A549 (cell line): ENCODE results near the gene AADACL4. TPM values are rescaled to one million over a fixed set of nuclear protein-coding genes. Genes with fewer than 3 reads are reported as not detected.
"Not testable (repeated sequence)": the region's sequence is repeated elsewhere in the genome, so short reads cannot be mapped to it uniquely, and the experiment has no call there.

Source experiments
- ATAC-seq, 2 experiments: fragments of 200-7000 bp in 1 of 2; fragments of >200 bp in 1 of 2; cut with Nextera tagmentation in 1 of 2; cut with Tn5 transposase in 1 of 2; 3 replicates each; pipeline versions ENCODE4 v1.8.0 to v1.9.1; 2018 to 2020; ENCODE audit warnings: mild to moderate bottlenecking in 1 of 2, moderate library complexity in 1 of 2
- CTCF ChIA-PET: fragments of 300-600 bp; sonication (Branson Sonifier 250); formaldehyde crosslinking; extraction: SDS; loops from one replicate; lab custom pipeline; 2021; ENCODE audit warnings: antibody characterized with exemption, inconsistent platforms; lab: Yijun Ruan, JAX
- POLR2A ChIA-PET: fragments of 350-600 bp; formaldehyde crosslinking; extraction: SDS; loops from one replicate; lab custom pipeline; 2021; ENCODE audit warnings: antibody characterized with exemption, inconsistent platforms; lab: Yijun Ruan, JAX
- DNase-seq, 2 experiments: peaks; one replicate each; pipeline versions ENCODE4 v3.0.0 to v3.0.0-alpha.2; 2011 to 2016; ENCODE audit warnings: low read depth in 1 of 2, low spot score in 1 of 2
- FAIRE-seq: peaks from 2 replicates; lab custom pipeline; 2011; peaks lifted over from hg19 to GRCh38; lab: Jason Lieb, UNC
- H3K27ac ChIP-seq, 2 experiments: fragments of >200 bp; sonication (Bioruptor Twin); formaldehyde crosslinking; 3 replicates each; pipeline ENCODE4 v1.5.1; 2016 to 2017
- H3K4me1 ChIP-seq: fragments of >200 bp; sonication (Bioruptor Twin); formaldehyde crosslinking; 3 replicates; pipeline ENCODE4 v1.6.1; 2016
- H3K4me2 ChIP-seq: fragments of >200 bp; sonication (Bioruptor Twin); formaldehyde crosslinking; 3 replicates; pipeline ENCODE4 v1.6.1; 2016
- H3K4me3 ChIP-seq: fragments of >200 bp; sonication (Bioruptor Twin); formaldehyde crosslinking; 3 replicates; pipeline ENCODE4 v1.5.1; 2016
- H3K9me3 ChIP-seq: fragments of >200 bp; sonication (Bioruptor Twin); formaldehyde crosslinking; 3 replicates; pipeline ENCODE4 v1.6.1; 2016
- BCL3 ChIP-seq: fragments of >200 bp; sonication (Bioruptor Twin); formaldehyde crosslinking; IDR thresholded peaks from 3 replicates; pipeline ENCODE4 v1.6.1; 2016
- BHLHE40 ChIP-seq: IDR thresholded peaks from 2 replicates; pipeline ENCODE4 v1.6.1; 2012; ENCODE audit warnings: low read depth, low read length, inconsistent platforms
- CHD2 ChIP-seq: fragments of 150-350 bp; IDR thresholded peaks from 2 replicates; pipeline ENCODE4 v1.6.1; 2014; ENCODE audit warnings: low read length; ENCODE audit not compliant: partially characterized antibody
- CTCF ChIP-seq: fragments of >200 bp; sonication (Bioruptor Twin); formaldehyde crosslinking; IDR thresholded peaks from 3 replicates; pipeline ENCODE4 v1.5.1; 2016
- EHF ChIP-seq: fragments of 250-450 bp; sonication (Bioruptor Pico); IDR thresholded peaks from 2 replicates; pipeline ENCODE4 v1.5.0; 2020; ENCODE audit warnings: mild to moderate bottlenecking
- FOSB ChIP-seq: fragments of 250-450 bp; sonication (Bioruptor Pico); IDR thresholded peaks from 2 replicates; pipeline ENCODE4 v1.5.0; 2020; ENCODE audit warnings: mild to moderate bottlenecking, moderate library complexity
- FOSL2 ChIP-seq, 2 experiments: fragments of 450-650 bp in 1 of 2; fragments of >200 bp in 1 of 2; sonication (Bioruptor Twin) in 1 of 2; formaldehyde crosslinking; IDR thresholded peaks; 2 replicates each; pipeline versions ENCODE4 v1.5.0 to v1.6.1; 2016 to 2020; ENCODE audit warnings: mild to moderate bottlenecking in 1 of 2, moderate library complexity in 1 of 2
- HES2 ChIP-seq: fragments of >200 bp; sonication (Bioruptor Twin); formaldehyde crosslinking; IDR thresholded peaks from 2 replicates; pipeline ENCODE4 v1.6.1; 2016
- PBX3 ChIP-seq: IDR thresholded peaks from 2 replicates; pipeline ENCODE4 v1.6.1; 2012
- RFX5 ChIP-seq: fragments of 450-650 bp; IDR thresholded peaks from 2 replicates; pipeline ENCODE4 v1.7.1; 2014; ENCODE audit warnings: antibody characterized with exemption, mild to moderate bottlenecking, moderate library complexity
- SREBF2 ChIP-seq: fragments of 450-650 bp; IDR thresholded peaks from 2 replicates; pipeline ENCODE4 v1.6.1; 2014; ENCODE audit warnings: mild to moderate bottlenecking, moderate library complexity
- TP53 ChIP-seq: fragments of 250-450 bp; sonication (Bioruptor Pico); IDR thresholded peaks from 2 replicates; pipeline ENCODE4 v1.5.0; 2021; ENCODE audit warnings: mild to moderate bottlenecking, moderate library complexity
- USF2 ChIP-seq: fragments of 450-650 bp; IDR thresholded peaks from 2 replicates; pipeline ENCODE4 v1.6.1; 2014; ENCODE audit warnings: antibody characterized with exemption
- WGBS: methylation state at CpG from one replicate; pipeline ENCODE4 v1.1.6; 2017; ENCODE audit errors: missing lambda C conversion rate; 5-methylcytosine and 5-hydroxymethylcytosine counted together
- polyA plus RNA-seq, 4 experiments: library from polyadenylated mRNA; depleted of rRNA in 3 of 4; stranded (reverse); fragments of >200 nt; fragmentation: RNase III in 1 of 4; extraction: RNeasy Plus Mini Kit Qiagen cat#74134 plus additional on column Dnase treatment in 1 of 4; gene quantifications; 2 replicates in 3 of 4; 3 replicates in 1 of 4; pipeline ENCODE4 v1.2.3, GENCODE V29; 2011 to 2017
- TF ChIP-seq, protein P1 (sequence below): fragments of 150-350 bp; IDR thresholded peaks from 2 replicates; pipeline ENCODE4 v1.6.1; 2014; ENCODE audit warnings: low read depth, mild to moderate bottlenecking, low read length

Gene AADACL4
- polyA plus RNA-seq, 2 of the 4 experiments (the other 2 are of a cell fraction) = not detected

DNA sequence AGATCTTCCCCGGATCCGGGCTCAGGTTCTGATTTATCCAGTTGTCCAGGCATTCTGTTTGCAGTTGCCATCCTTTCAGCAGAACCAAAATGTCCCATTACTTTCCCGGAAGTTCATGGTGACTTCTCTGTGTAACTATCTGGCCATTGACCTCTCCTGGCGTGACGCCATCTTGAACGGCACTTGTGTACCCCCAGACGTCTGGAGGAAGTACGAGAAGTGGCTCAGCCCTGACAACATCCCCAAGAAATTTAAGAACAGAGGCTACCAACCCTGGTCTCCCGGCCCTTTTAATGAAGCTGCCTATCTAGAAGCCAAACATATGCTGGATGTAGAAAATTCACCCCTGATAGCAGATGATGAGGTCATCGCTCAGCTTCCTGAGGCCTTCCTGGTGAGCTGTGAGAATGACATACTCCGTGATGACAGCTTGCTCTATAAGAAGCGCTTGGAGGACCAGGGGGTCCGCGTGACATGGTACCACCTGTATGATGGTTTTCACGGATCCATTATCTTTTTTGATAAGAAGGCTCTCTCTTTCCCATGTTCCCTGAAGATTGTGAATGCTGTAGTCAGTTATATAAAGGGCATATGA is 22.4 kb downstream of the AADACL4 start:
- DNase-seq (no peak), ATAC-seq (no peak), FAIRE-seq (no peak)
- ChIA-PET CTCF (no interaction called here), POLR2A (no interaction called here)
- H3K9me3 ChIP-seq = peaks cover 3% of the 10 kb centered on the region; the same call in 1 of the 3 replicates
- TF ChIP-seq HES2 (no peak), TP53 (CRISPR knock-in tag) (no peak), EHF (CRISPR knock-in tag) (no peak)
- no peak overlapping the region for H3K27ac ChIP-seq
- WGBS = 65% methylated on average over 13 of the region's 15 CpGs
- no peaks in the 10 kb centered on the region for H3K4me1 ChIP-seq
- H3K4me2 ChIP-seq = no peak overlapping the region
- H3K4me3 ChIP-seq = no peak overlapping the region

DNA sequence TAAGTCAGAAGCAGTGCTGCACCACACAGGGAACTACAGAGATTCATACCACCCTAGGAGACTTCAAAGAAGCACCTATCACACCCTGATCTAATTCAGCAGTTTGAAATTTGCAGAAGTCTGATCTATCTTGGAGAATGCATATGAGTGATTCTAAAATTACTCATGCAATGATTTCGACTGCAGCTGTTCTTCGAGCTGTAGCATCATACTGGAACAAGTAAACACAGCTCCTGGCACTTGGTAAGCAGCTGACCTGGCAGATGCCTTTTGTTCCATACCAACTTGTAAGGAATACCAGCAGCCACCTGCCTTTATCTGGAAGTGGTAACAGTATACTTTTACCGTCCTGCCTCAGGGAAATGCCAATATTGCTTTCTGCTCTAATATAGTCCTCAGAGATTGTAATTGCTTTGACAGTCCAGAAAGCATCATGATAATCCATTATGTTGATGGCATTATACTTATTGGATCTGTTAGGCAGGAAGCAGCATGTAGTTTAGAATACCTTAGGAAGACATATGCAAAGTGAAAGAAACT is 25.7 kb downstream of the AADACL4 start:
- DNase-seq (no peak), ATAC-seq (no peak), FAIRE-seq (no peak)
- CTCF ChIA-PET = no interaction called here
- Histone ChIP-seq H3K9me3 (no peaks in the 10 kb centered on the region), H3K4me3 (no peak overlapping the region), H3K27ac (no peak overlapping the region), H3K4me1 (no peaks in the 10 kb centered on the region), H3K4me2 (no peak overlapping the region)
- POLR2A ChIA-PET = no interaction called here
- TF ChIP-seq RFX5 (no peak), FOSL2 (IDR thresholded peaks at IDR 0.05) (no peak), FOSL2 (CRISPR knock-in tag; IDR thresholded peaks at IDR 0.05) (no peak)
- WGBS = 4% methylated on average over 3 of the region's 3 CpGs

- TF ChIP-seq FOSB = no peak
- TF ChIP-seq EHF (CRISPR knock-in tag) = no peak
- TF ChIP-seq SREBF2 = no peak
- no peak for TF ChIP-seq HES2
- no peak for TF ChIP-seq BCL3
- TF ChIP-seq, protein P1, sequence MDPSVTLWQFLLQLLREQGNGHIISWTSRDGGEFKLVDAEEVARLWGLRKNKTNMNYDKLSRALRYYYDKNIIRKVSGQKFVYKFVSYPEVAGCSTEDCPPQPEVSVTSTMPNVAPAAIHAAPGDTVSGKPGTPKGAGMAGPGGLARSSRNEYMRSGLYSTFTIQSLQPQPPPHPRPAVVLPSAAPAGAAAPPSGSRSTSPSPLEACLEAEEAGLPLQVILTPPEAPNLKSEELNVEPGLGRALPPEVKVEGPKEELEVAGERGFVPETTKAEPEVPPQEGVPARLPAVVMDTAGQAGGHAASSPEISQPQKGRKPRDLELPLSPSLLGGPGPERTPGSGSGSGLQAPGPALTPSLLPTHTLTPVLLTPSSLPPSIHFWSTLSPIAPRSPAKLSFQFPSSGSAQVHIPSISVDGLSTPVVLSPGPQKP = no peak
- TF ChIP-seq USF2 = no peak
- TF ChIP-seq CHD2 = no peak
- TF ChIP-seq PBX3 = no peak
- TF ChIP-seq FOSL2 (IDR thresholded peaks at IDR 0.05) = no peak
- no peak for TF ChIP-seq FOSL2 (CRISPR knock-in tag; IDR thresholded peaks at IDR 0.05)
- TF ChIP-seq BHLHE40 = no peak
- no peak for TF ChIP-seq CTCF
- ChIA-PET POLR2A (no interaction called here), CTCF (interaction anchor here (1.7 kb wide), 1 partner anchor 15 kb away, joined by 4 read pairs; no protein-coding TSS in a partner anchor)
- Histone ChIP-seq H3K27ac (no peak overlapping the region), H3K4me2 (no peak overlapping the region), H3K9me3 (no peaks in the 10 kb centered on the region), H3K4me1 (no peaks in the 10 kb centered on the region), H3K4me3 (no peak overlapping the region)
- FAIRE-seq (no peak), ATAC-seq (no peak), DNase-seq (no peak)
Observed at GRCh38 chr1:12674358-12674757, 30.5 kb downstream of the AADACL4 start.

DNA sequence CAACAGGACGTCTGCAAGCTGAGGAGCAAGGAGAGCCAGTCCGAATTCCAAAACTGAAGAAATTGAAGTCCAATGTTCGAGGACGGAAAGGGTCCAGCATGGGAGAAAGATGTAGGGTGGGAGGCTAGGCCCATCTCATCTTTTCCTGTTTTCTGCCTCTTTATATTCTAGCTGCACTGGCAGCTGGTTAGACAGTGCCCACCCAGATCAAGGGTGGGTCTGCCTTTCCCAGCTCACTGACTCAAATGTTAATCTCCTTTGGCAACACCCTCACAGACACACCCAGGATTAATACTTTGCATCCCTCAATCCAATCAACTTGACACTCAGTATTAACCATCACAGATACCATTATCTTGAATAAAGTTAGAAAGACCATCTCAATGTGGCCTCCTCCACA is 32.2 kb downstream of the AADACL4 start:
- CTCF ChIA-PET, DNase-seq, H3K4me2 ChIP-seq, POLR2A ChIA-PET, ATAC-seq, H3K27ac ChIP-seq, H3K9me3 ChIP-seq, H3K4me3 ChIP-seq, FAIRE-seq, H3K4me1 ChIP-seq: not testable (repeated sequence)
- 28% methylated on average over 4 of the region's 4 CpGs for WGBS
